ENCODE measurements around the gene NOSIP. TPM values are rescaled to one million over a fixed set of nuclear protein-coding genes. Genes with fewer than 3 reads are reported as not detected.

Gene NOSIP
- total RNA-seq, 2 experiments from 2014 or later = 202 to 203 TPM

DNA sequence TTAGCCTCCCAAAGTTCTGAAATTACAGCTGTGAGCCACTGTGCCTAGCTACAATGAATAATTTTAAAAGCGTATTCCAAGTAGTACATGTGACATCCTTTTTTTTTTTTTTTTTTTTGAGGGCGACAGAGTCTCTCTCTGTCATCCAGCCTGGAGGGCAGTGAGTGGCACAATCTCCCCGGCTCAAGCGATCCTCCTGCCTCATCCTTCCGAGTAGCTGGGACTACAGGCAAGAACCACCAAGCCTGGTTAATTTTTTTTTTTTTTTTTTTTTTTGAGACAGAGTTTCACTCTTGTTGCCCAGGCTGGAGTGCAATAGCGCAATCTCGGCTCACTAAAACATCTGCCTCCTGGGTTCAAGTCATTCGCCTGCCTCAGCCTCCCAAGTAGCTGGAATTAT is 6.9 kb upstream of the NOSIP start:
- DNase-seq = no peak
- H3K4me1 Mint-ChIP-seq (ENCODE audit: low read depth) = peaks cover 18% of the 10 kb centered on the region
- Histone ChIP-seq H3K4me3 (ENCODE audit: low read length) (no peak overlapping the region), H3K9me3 (ENCODE audit: control insufficient read depth in 1 of 2, insufficient read depth in 1 of 2, low read length in 2 of 2) (no peaks in the 10 kb centered on the region), H3K27ac (ENCODE audit: low read depth in 1 of 2, low read length in 2 of 2) (no peak overlapping the region), H3K4me1 (ENCODE audit: insufficient read depth, low read length) (peaks cover 27% of the 10 kb centered on the region), H3K36me3 (ENCODE audit: insufficient read depth, low read length) (no peaks in the 10 kb centered on the region), H3K27me3 (ENCODE audit: control insufficient read depth in 1 of 2, insufficient read depth in 2 of 2, low read length in 2 of 2) (no peaks in the 10 kb centered on the region)
- peaks cover 17% of the 10 kb centered on the region for H3K36me3 Mint-ChIP-seq (ENCODE audit: low read depth)
- intact Hi-C loops (cut with DNase I, micrococcal nuclease) = loop anchor here in 1 of 2 experiments (10.0 kb wide), 1 partner anchor 362 kb away; no protein-coding TSS in a partner anchor
- no peak for TF ChIP-seq CTCF (IDR thresholded peaks at IDR 0.05)
- ATAC-seq (ENCODE audit: poor library complexity) = no peak
- no peak overlapping the region for H3K27ac Mint-ChIP-seq
- H3K4me3 Mint-ChIP-seq = no peak overlapping the region
- no peaks in the 10 kb centered on the region for H3K27me3 Mint-ChIP-seq
- H3K9me3 Mint-ChIP-seq = no peaks in the 10 kb centered on the region
- POLR2A ChIA-PET = no interaction called here
- CTCF ChIA-PET = no interaction called here

- Histone ChIP-seq H3K27ac (ENCODE audit: low read depth in 1 of 2, low read length in 2 of 2) (no peak overlapping the region), H3K27me3 (ENCODE audit: control insufficient read depth in 1 of 2, insufficient read depth in 2 of 2, low read length in 2 of 2) (no peaks in the 10 kb centered on the region), H3K36me3 (ENCODE audit: insufficient read depth, low read length) (no peaks in the 10 kb centered on the region), H3K9me3 (ENCODE audit: control insufficient read depth in 1 of 2, insufficient read depth in 1 of 2, low read length in 2 of 2) (no peaks in the 10 kb centered on the region), H3K4me3 (ENCODE audit: low read length) (no peak overlapping the region), H3K4me1 (ENCODE audit: insufficient read depth, low read length) (peaks cover 25% of the 10 kb centered on the region)
- no peak overlapping the region for H3K27ac Mint-ChIP-seq
- no peaks in the 10 kb centered on the region for H3K9me3 Mint-ChIP-seq
- ChIA-PET CTCF (no interaction called here), POLR2A (no interaction called here)
- TF ChIP-seq CTCF (IDR thresholded peaks at IDR 0.05) = no peak
- no peaks in the 10 kb centered on the region for H3K27me3 Mint-ChIP-seq
- H3K4me1 Mint-ChIP-seq (ENCODE audit: low read depth) = peaks cover 20% of the 10 kb centered on the region
- intact Hi-C loops (cut with DNase I, micrococcal nuclease) = loop anchor here in 1 of 2 experiments (10.0 kb wide), 1 partner anchor 360 kb away; no protein-coding TSS in a partner anchor
- H3K4me3 Mint-ChIP-seq = no peak overlapping the region
- peaks cover 6% of the 10 kb centered on the region for H3K36me3 Mint-ChIP-seq (ENCODE audit: low read depth)
- no peak for ATAC-seq (ENCODE audit: poor library complexity)
- DNase-seq = no peak
Observed at GRCh38 chr19:49585023-49585422, 4.7 kb upstream of the NOSIP start.

GRCh38 chr19:49583239-49583638 is 2.9 kb upstream of the NOSIP start:
- intact Hi-C loops (cut with DNase I, micrococcal nuclease) = loop anchor here in 1 of 2 experiments (10.0 kb wide), 1 partner anchor 358 kb away; no protein-coding TSS in a partner anchor
- peaks cover 15% of the 10 kb centered on the region for H3K4me1 ChIP-seq (ENCODE audit: insufficient read depth, low read length)
- no peak overlapping the region for H3K4me3 ChIP-seq (ENCODE audit: low read length)
- Mint-ChIP-seq H3K36me3 (ENCODE audit: low read depth) (peaks cover 4% of the 10 kb centered on the region), H3K4me1 (ENCODE audit: low read depth) (peaks cover 20% of the 10 kb centered on the region), H3K27me3 (no peaks in the 10 kb centered on the region), H3K4me3 (no peak overlapping the region), H3K9me3 (no peaks in the 10 kb centered on the region), H3K27ac (no peak overlapping the region)
- DNase-seq = no peak
- no peak for TF ChIP-seq CTCF (IDR thresholded peaks at IDR 0.05)
- H3K27me3 ChIP-seq (ENCODE audit: control insufficient read depth in 1 of 2, insufficient read depth in 2 of 2, low read length in 2 of 2) = no peaks in the 10 kb centered on the region
- H3K36me3 ChIP-seq (ENCODE audit: insufficient read depth, low read length) = no peaks in the 10 kb centered on the region
- no peaks in the 10 kb centered on the region for H3K9me3 ChIP-seq (ENCODE audit: control insufficient read depth in 1 of 2, insufficient read depth in 1 of 2, low read length in 2 of 2)
- ChIA-PET POLR2A (no interaction called here), CTCF (interaction anchor here (0.7 kb wide), 1 partner anchor 75 kb away, joined by 3 read pairs; no protein-coding TSS in a partner anchor)
- H3K27ac ChIP-seq (ENCODE audit: low read depth in 1 of 2, low read length in 2 of 2) = no peak overlapping the region
- ATAC-seq (ENCODE audit: poor library complexity) = no peak

All from CD4-positive, alpha-beta T cell (primary cell).